ENCODE results near the gene OR2S2. TPM values are rescaled to one million over a fixed set of nuclear protein-coding genes. Genes with fewer than 3 reads are reported as not detected.
"Not testable (repeated sequence)": the region's sequence is repeated elsewhere in the genome, so short reads cannot be mapped to it uniquely, and the experiment has no call there.

Gene OR2S2
- total RNA-seq, 2 donors from 2014 or later, result not detected

DNA sequence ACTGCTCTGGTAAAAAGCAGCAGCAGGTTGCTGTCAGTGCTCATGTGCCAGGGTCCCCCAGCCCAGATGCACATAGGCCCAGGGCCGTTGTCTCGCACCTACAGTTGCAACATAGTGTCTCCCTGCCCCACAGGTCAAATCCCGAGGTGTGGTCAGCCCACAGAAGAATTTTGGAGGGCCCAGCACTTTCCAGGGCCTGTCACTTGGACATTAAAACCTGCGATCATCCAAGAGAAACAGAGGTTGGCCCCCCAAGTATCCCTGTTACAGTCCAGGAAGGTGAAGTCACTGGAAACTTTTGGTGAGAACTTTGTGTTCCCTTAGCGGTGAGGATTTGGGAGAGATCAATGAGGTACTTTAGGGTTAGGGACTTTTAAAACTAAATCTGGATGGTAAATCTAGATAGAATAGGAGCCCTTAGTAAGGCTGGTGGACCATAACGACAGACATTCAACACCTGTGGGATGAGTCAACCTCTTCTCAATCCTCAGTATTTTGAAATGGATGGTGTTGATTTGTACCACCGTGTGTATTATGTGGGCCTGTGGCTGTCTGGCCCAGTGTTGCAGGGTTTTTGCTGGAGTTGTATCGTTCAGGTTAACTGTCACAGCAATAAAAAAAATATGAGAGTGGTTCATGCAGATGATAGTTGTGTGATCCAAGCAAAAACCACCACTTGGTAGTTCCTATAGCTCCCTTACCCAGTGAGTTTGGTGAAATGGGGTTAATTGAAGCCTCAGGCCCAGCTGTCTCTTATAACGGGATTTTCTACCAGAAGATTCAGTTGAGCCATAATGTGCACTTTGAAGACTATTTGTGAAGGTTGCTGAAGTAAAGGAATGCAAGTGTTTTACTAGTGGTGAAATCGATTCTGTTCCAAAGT lies 19.2 kb downstream of the OR2S2 start:
- ATAC-seq (ENCODE audit: insufficient number of reproducible peaks, low FRiP score, low read depth) (peak; percentile 18), DNase-seq (ENCODE audit: low spot score) (no peak)
- TF ChIP-seq, protein P1, sequence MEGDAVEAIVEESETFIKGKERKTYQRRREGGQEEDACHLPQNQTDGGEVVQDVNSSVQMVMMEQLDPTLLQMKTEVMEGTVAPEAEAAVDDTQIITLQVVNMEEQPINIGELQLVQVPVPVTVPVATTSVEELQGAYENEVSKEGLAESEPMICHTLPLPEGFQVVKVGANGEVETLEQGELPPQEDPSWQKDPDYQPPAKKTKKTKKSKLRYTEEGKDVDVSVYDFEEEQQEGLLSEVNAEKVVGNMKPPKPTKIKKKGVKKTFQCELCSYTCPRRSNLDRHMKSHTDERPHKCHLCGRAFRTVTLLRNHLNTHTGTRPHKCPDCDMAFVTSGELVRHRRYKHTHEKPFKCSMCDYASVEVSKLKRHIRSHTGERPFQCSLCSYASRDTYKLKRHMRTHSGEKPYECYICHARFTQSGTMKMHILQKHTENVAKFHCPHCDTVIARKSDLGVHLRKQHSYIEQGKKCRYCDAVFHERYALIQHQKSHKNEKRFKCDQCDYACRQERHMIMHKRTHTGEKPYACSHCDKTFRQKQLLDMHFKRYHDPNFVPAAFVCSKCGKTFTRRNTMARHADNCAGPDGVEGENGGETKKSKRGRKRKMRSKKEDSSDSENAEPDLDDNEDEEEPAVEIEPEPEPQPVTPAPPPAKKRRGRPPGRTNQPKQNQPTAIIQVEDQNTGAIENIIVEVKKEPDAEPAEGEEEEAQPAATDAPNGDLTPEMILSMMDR (IDR thresholded peaks at IDR 0.05), result no peak
- Histone ChIP-seq H3K27me3 (replicated peaks; ENCODE audit: insufficient read depth) (no peaks in the 10 kb centered on the region), H3K9me3 (no peaks in the 10 kb centered on the region), H3K36me3 (no peaks in the 10 kb centered on the region), H3K4me1 (ENCODE audit: control insufficient read depth in 1 of 2, low read depth in 2 of 2) (peaks cover 25 to 58% of the 10 kb centered on the region in 2 donors), H3K27ac (peak overlapping the region; percentile 83 to 95), H3K4me3 (no peak overlapping the region)

DNA sequence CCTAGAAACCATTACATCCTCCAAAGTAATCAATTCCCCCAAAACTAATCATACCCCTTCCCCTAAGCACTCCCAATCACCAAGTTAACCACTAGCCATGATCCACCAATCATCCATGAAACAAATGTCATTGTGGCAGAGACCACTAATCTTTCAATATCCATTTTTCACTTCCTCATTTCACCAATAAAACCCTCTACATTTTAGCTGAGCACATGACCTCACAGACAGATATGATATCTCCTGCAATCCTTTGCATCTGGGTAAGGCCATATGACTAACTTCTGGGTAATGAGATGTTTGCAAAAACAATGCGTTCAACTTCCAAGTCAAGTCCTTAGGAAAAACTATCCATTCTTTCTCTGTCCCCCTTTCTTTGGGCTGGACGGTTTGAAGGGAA lies 20.7 kb downstream of the OR2S2 start:
- Histone ChIP-seq H3K9me3 (no peaks in the 10 kb centered on the region), H3K27me3 (replicated peaks; ENCODE audit: insufficient read depth) (no peaks in the 10 kb centered on the region), H3K36me3 (no peaks in the 10 kb centered on the region), H3K4me3 (no peak overlapping the region), H3K27ac (peak overlapping the region; percentile 83 to 95), H3K4me1 (ENCODE audit: control insufficient read depth in 1 of 2, low read depth in 2 of 2) (peaks cover 31 to 63% of the 10 kb centered on the region in 2 donors)
- TF ChIP-seq, protein P1 (IDR thresholded peaks at IDR 0.05), result no peak
- ATAC-seq (ENCODE audit: insufficient number of reproducible peaks, low FRiP score, low read depth), result no peak
- no peak for DNase-seq (ENCODE audit: low spot score)

DNA sequence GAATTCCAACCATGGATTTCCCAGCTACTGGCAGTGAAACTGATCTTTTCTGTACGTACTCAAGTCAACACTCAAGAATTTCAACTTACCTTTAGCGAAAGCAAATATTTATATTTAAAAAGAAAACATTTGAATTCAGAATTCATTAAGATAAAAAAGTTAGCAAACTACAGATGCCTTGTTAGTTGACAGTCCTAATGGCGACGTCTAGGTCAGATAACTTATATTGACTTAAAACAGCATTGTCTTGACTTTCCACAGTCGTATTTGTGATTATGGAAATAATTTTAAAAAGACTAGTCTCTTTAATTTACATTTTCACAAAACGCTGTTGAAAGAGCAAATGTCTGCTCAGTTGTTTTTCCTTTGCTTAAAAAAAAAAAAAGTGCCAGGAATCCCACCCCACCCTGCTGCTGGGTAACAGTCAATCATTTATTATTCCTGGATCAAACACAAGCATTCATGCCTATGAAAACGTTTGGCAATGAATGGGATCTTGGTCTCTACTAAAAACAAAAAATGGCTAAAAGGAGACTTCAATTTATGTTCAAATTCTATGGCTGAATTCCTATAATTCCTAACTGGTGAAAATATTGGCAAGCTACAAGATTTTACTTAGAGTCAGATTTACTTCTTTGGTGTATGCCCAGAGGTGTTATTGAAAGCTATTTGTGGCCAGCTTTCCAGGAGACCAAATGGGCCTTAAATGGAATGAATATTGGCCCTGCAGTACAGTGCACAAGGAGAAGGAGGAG lies 22.0 kb downstream of the OR2S2 start:
- DNase-seq (ENCODE audit: low spot score), result no peak
- ATAC-seq (ENCODE audit: insufficient number of reproducible peaks, low FRiP score, low read depth), result peak; percentile 67
- TF ChIP-seq, protein P1 (IDR thresholded peaks at IDR 0.05), result no peak
- H3K9me3 ChIP-seq, result no peaks in the 10 kb centered on the region
- peaks cover 31 to 63% of the 10 kb centered on the region in 2 donors for H3K4me1 ChIP-seq (ENCODE audit: control insufficient read depth in 1 of 2, low read depth in 2 of 2)
- peak overlapping the region; percentile 83 to 95 for H3K27ac ChIP-seq
- no peaks in the 10 kb centered on the region for H3K27me3 ChIP-seq (replicated peaks; ENCODE audit: insufficient read depth)
- peak overlapping the region; percentile 24 for H3K4me3 ChIP-seq
- H3K36me3 ChIP-seq, result no peaks in the 10 kb centered on the region

DNA sequence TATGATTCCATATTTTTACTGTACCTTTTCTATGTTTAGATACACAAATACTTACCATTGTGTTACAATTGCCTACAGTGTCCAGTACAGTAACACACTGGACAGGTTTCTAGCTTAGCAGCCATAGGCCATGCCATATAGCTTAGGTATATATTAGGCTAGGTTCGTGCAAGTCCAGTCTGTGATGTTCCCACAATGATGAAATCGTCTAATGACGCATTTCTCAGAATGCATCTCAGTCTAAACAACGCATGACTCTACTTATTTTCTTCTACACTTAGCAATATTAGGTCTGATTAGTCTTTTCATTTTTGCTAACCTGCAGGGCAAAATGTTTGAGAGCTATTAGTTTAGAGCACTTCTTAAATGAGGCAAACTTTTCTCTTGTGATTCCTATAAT lies 22.7 kb downstream of the OR2S2 start:
- Histone ChIP-seq H3K27me3 (replicated peaks; ENCODE audit: insufficient read depth) (no peaks in the 10 kb centered on the region), H3K27ac (peak overlapping the region; percentile 83 to 95), H3K36me3 (no peaks in the 10 kb centered on the region), H3K9me3 (no peaks in the 10 kb centered on the region), H3K4me1 (ENCODE audit: control insufficient read depth in 1 of 2, low read depth in 2 of 2) (peaks cover 31 to 63% of the 10 kb centered on the region in 2 donors), H3K4me3 (no peak overlapping the region)
- TF ChIP-seq, protein P1 (IDR thresholded peaks at IDR 0.05), result no peak
- DNase-seq (ENCODE audit: low spot score), result no peak
- no peak for ATAC-seq (ENCODE audit: insufficient number of reproducible peaks, low FRiP score, low read depth)

DNA sequence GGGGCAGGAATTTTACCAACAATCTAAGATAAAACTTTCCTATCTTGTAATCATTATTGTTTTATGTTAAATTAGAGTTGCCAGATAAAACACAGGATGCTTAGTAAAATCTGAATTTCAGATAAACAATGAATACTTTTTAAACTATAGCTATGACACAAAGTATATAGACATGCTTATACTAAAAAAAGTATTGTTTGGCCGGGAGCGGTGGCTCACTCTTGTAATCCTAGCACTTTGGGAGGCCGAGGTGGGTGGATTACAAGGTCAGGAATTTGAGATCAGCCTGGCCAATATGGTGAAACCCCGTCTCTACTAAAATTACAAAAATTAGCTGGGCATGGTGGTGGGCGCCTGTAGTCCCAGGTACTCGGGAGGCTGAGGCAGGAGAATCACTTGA lies 23.9 kb downstream of the OR2S2 start:
- Histone ChIP-seq H3K4me1 (ENCODE audit: control insufficient read depth in 1 of 2, low read depth in 2 of 2) (peaks cover 31 to 53% of the 10 kb centered on the region in 2 donors), H3K27ac (peak overlapping the region; percentile 6 to 37)
- ATAC-seq (ENCODE audit: insufficient number of reproducible peaks, low FRiP score, low read depth); H3K9me3 ChIP-seq; H3K27me3 ChIP-seq (replicated peaks; ENCODE audit: insufficient read depth); DNase-seq (ENCODE audit: low spot score); H3K36me3 ChIP-seq; H3K4me3 ChIP-seq: not testable (repeated sequence)

All from thoracic aorta (tissue), 2 donors.